ENCODE measurements around the gene CEP128.

GRCh38 chr14:80572666-80573065 lies 368.9 kb downstream of the CEP128 start:
- no peak for TF ChIP-seq EZH2phosphoT487 (IDR thresholded peaks at IDR 0.05; ENCODE audit: borderline replicate concordance, low read depth, low read length)
- TF ChIP-seq CTCF (conservative IDR thresholded peaks at IDR 0.05; ENCODE audit: low read length): no peak

All from OCI-LY7 (cell line).